H9 (cell line): ENCODE results near the gene FBXL7. TPM values are rescaled to one million over a fixed set of nuclear protein-coding genes. Genes with fewer than 3 reads are reported as not detected.

ENCODE experiments used
- DNase-seq: peaks from one replicate; pipeline ENCODE4 v3.0.0-alpha.2; 2017
- H2AFZ ChIP-seq: one replicate; pipeline ENCODE4 v1.6.1; 2013; ENCODE audit warnings: mild to moderate bottlenecking, low read length, control low read depth, moderate library complexity
- H2AK5ac ChIP-seq: 2 replicates; pipeline ENCODE4 v1.6.1; 2013; ENCODE audit warnings: low read length, control low read depth, mixed read lengths; ENCODE audit not compliant: insufficient read length
- H2BK120ac ChIP-seq: one replicate; pipeline ENCODE4 v1.6.1; 2013; ENCODE audit warnings: low read depth, mild to moderate bottlenecking, low read length, control low read depth, inconsistent platforms; ENCODE audit not compliant: poor library complexity, severe bottlenecking
- H2BK12ac ChIP-seq: 2 replicates; pipeline ENCODE4 v1.6.1; 2013; ENCODE audit warnings: low read length, control low read depth, mixed read lengths, low read depth; ENCODE audit not compliant: insufficient read length
- H2BK15ac ChIP-seq: 2 replicates; pipeline ENCODE4 v1.6.1; 2013; ENCODE audit warnings: low read depth, low read length, control low read depth
- H2BK20ac ChIP-seq: one replicate; pipeline ENCODE4 v1.6.1; 2013; ENCODE audit warnings: low read depth, mild to moderate bottlenecking, low read length, control low read depth, inconsistent platforms; ENCODE audit not compliant: poor library complexity, severe bottlenecking
- H2BK5ac ChIP-seq: 2 replicates; pipeline ENCODE4 v1.6.1; 2013; ENCODE audit warnings: low read length, control low read depth, mixed read lengths; ENCODE audit not compliant: insufficient read length
- H3K14ac ChIP-seq: 2 replicates; pipeline ENCODE4 v1.6.1; 2013; ENCODE audit warnings: low read length, control low read depth; ENCODE audit not compliant: insufficient read depth
- H3K18ac ChIP-seq: 2 replicates; pipeline ENCODE4 v1.6.1; 2013; ENCODE audit warnings: low read depth, mild to moderate bottlenecking, mixed read lengths, low read length, control low read depth; ENCODE audit not compliant: insufficient read length
- H3K23ac ChIP-seq: 2 replicates; pipeline ENCODE4 v1.6.1; 2013; ENCODE audit warnings: low read length, control low read depth, mixed read lengths, low read depth; ENCODE audit not compliant: insufficient read length
- H3K23me2 ChIP-seq: 2 replicates; pipeline ENCODE4 v1.6.1; 2013; ENCODE audit warnings: low read depth, mild to moderate bottlenecking, mixed read lengths, low read length, control low read depth; ENCODE audit not compliant: insufficient read length, poor library complexity, severe bottlenecking
- H3K27ac ChIP-seq: 2 replicates; pipeline ENCODE4 v1.5.1; 2013; ENCODE audit warnings: low read length, control low read depth, mixed read lengths, low read depth; ENCODE audit not compliant: insufficient read length
- H3K27me3 ChIP-seq: 2 replicates; pipeline ENCODE4 v1.6.1; 2013; ENCODE audit warnings: low read length, control low read depth, inconsistent platforms; ENCODE audit not compliant: insufficient read depth
- H3K4ac ChIP-seq: 2 replicates; pipeline ENCODE4 v1.6.1; 2013; ENCODE audit warnings: low read depth, mild to moderate bottlenecking, control low read depth, inconsistent platforms, low read length, moderate library complexity
- H3K4me1 ChIP-seq: 2 replicates; pipeline ENCODE4 v1.6.1; 2013; ENCODE audit warnings: low read length, control low read depth, inconsistent platforms; ENCODE audit not compliant: insufficient read depth
- H3K4me2 ChIP-seq: 2 replicates; pipeline ENCODE4 v1.6.1; 2013; ENCODE audit warnings: low read length, control low read depth, mixed read lengths; ENCODE audit not compliant: insufficient read length, insufficient read depth
- H3K56ac ChIP-seq: 2 replicates; pipeline ENCODE4 v1.6.1; 2013; ENCODE audit warnings: low read depth, mild to moderate bottlenecking, mixed read lengths, low read length, control low read depth; ENCODE audit not compliant: insufficient read length
- H3K79me1 ChIP-seq: 2 replicates; pipeline ENCODE4 v1.6.1; 2013; ENCODE audit warnings: low read depth, mild to moderate bottlenecking, moderate library complexity, low read length, control low read depth, inconsistent platforms; ENCODE audit not compliant: insufficient read depth, poor library complexity, severe bottlenecking
- H3K79me2 ChIP-seq: 2 replicates; pipeline ENCODE4 v1.6.1; 2013; ENCODE audit warnings: low read length, control low read depth, inconsistent platforms; ENCODE audit not compliant: insufficient read depth
- H3K9ac ChIP-seq: 2 replicates; pipeline ENCODE4 v1.6.1; 2013; ENCODE audit warnings: low read length, control low read depth, mixed read lengths; ENCODE audit not compliant: insufficient read length; ENCODE audit errors: extremely low read depth
- H3K9me3 ChIP-seq: one replicate; pipeline ENCODE4 v1.6.1; 2013; ENCODE audit warnings: low read depth, low read length, inconsistent platforms; ENCODE audit not compliant: control insufficient read depth
- H3T11ph ChIP-seq: one replicate; pipeline ENCODE4 v1.6.1; 2013; ENCODE audit warnings: mild to moderate bottlenecking, low read length, control low read depth, inconsistent platforms
- H4K20me1 ChIP-seq: one replicate; pipeline ENCODE4 v1.6.1; 2013; ENCODE audit not compliant: control insufficient read depth, insufficient read length, insufficient read depth
- H4K5ac ChIP-seq: 2 replicates; pipeline ENCODE4 v1.6.1; 2013; ENCODE audit warnings: low read depth, mild to moderate bottlenecking, mixed read lengths, low read length, control low read depth; ENCODE audit not compliant: insufficient read length
- H4K8ac ChIP-seq: replicated peaks from 2 replicates; pipeline ENCODE4 v1.6.1; 2013; ENCODE audit warnings: low read length, control low read depth, mixed read lengths, low read depth; ENCODE audit not compliant: insufficient read length
- H4K91ac ChIP-seq: 2 replicates; pipeline ENCODE4 v1.6.1; 2013; ENCODE audit warnings: low read depth, mild to moderate bottlenecking, moderate library complexity, mixed read lengths, low read length, control low read depth; ENCODE audit not compliant: insufficient read length
- H3K27ac Mint-ChIP-seq, 3 experiments: 2 replicates in 2 of 3; 3 replicates in 1 of 3; pipeline ENCODE4 v1.8.0; 2020 to 2021; ENCODE audit warnings: mixed read lengths in 3 of 3, mild to moderate bottlenecking in 1 of 3, moderate library complexity in 1 of 3
- H3K27me3 Mint-ChIP-seq: 2 replicates; pipeline ENCODE4 v1.8.0; 2021; ENCODE audit warnings: low read depth, mild to moderate bottlenecking, moderate library complexity, mixed read lengths
- H3K36me3 Mint-ChIP-seq, 3 experiments: 2 replicates in 2 of 3; 3 replicates in 1 of 3; pipeline ENCODE4 v1.8.0; 2020 to 2021; ENCODE audit warnings: low read depth in 3 of 3, mixed read lengths in 3 of 3; ENCODE audit not compliant: insufficient read depth in 1 of 3
- H3K4me1 Mint-ChIP-seq, 2 experiments: 2 replicates each; pipeline ENCODE4 v1.8.0; 2020; ENCODE audit warnings: mixed read lengths in 2 of 2
- H3K4me3 Mint-ChIP-seq, 2 experiments: 2 replicates in 1 of 2; 3 replicates in 1 of 2; pipeline ENCODE4 v1.8.0; 2020 to 2021; ENCODE audit warnings: mild to moderate bottlenecking in 2 of 2, mixed read lengths in 2 of 2, moderate library complexity in 1 of 2
- H3K9me3 Mint-ChIP-seq, 2 experiments: 2 replicates in 1 of 2; 3 replicates in 1 of 2; pipeline ENCODE4 v1.8.0; 2020; ENCODE audit warnings: mild to moderate bottlenecking in 2 of 2, mixed read lengths in 2 of 2, moderate library complexity in 1 of 2
- CTCF ChIP-seq: fragments of 200-600 bp; sonication (generic); conservative IDR thresholded peaks from 3 replicates; pipeline ENCODE4 v1.8.0; 2021; ENCODE audit warnings: antibody characterized with exemption, mild to moderate bottlenecking
- WGBS: extraction: QIAGEN DNeasy Blood & Tissue Kit; methylation state at CpG from one replicate; pipeline ENCODE4 v1.1.7; 2013; ENCODE audit warnings: missing lambda C conversion rate, low lambda C conversion rate, mixed read lengths; ENCODE audit not compliant: insufficient read length; ENCODE audit errors: extremely low coverage; 5-methylcytosine and 5-hydroxymethylcytosine counted together
- total RNA-seq: library from RNA; stranded (reverse); gene quantifications from 2 replicates; pipeline ENCODE4 v1.2.1, GENCODE V29; 2021

FBXL7 gene
- total RNA-seq, 1 experiment from 2014 or later = 14.6 TPM

GRCh38 chr5:15880201-15880600, 380.2 kb downstream of the FBXL7 start:
- H3K4me1 ChIP-seq = peaks cover 3% of the 10 kb centered on the region; the same call in 1 of the 2 replicates
- H3T11ph ChIP-seq = no peak overlapping the region
- H3K27ac Mint-ChIP-seq = no peak overlapping the region; a peak in 1 of 7 replicates
- H3K4ac ChIP-seq = no peak overlapping the region
- no peak overlapping the region for H3K14ac ChIP-seq
- no peak overlapping the region for H3K9ac ChIP-seq
- H3K23ac ChIP-seq = no peak overlapping the region
- no peaks in the 10 kb centered on the region for H3K27me3 ChIP-seq
- no peak overlapping the region for H2BK12ac ChIP-seq
- no peak overlapping the region for H2BK20ac ChIP-seq
- H3K9me3 Mint-ChIP-seq = no peaks in the 10 kb centered on the region; a peak in 2 of 5 replicates
- no peaks in the 10 kb centered on the region for H3K9me3 ChIP-seq
- no peak overlapping the region for H2BK120ac ChIP-seq
- H2BK15ac ChIP-seq = no peak overlapping the region
- no peak for DNase-seq
- H4K5ac ChIP-seq = no peak overlapping the region
- no peak overlapping the region for H3K56ac ChIP-seq
- no peak overlapping the region for H4K8ac ChIP-seq
- H3K79me1 ChIP-seq = peaks cover 5% of the 10 kb centered on the region
- H4K20me1 ChIP-seq = no peaks in the 10 kb centered on the region
- H3K23me2 ChIP-seq = no peaks in the 10 kb centered on the region
- no peak for TF ChIP-seq CTCF
- no peaks in the 10 kb centered on the region for H3K79me2 ChIP-seq
- peaks cover 9% of the 10 kb centered on the region in 2 experiments for H3K4me1 Mint-ChIP-seq
- no peaks in the 10 kb centered on the region for H3K27me3 Mint-ChIP-seq
- H2BK5ac ChIP-seq = no peak overlapping the region
- no peak overlapping the region for H2AK5ac ChIP-seq
- H3K18ac ChIP-seq = no peak overlapping the region
- no peak overlapping the region for H3K4me3 Mint-ChIP-seq
- no peak overlapping the region for H3K27ac ChIP-seq
- no peak overlapping the region for H2AFZ ChIP-seq
- H4K91ac ChIP-seq = no peak overlapping the region
- H3K4me2 ChIP-seq = no peak overlapping the region
- no CpG with 5 or more reads among the region's 3 CpGs for WGBS
- peaks cover 0 to 9% (median 0%) of the 10 kb centered on the region in 3 experiments; a peak in 2 of 7 replicates for H3K36me3 Mint-ChIP-seq
